ENCODE data around the gene EEF1G.
A peak's percentile ranks its signal among the peaks of the same experiment; 100 is the strongest.

EEF1G gene

GRCh38 chr11:62546244-62546928, 27.3 kb downstream of the EEF1G start, which contains the start of gene AHNAK:
AHNAK (minus strand) TSS chr11:62546806; CDS start chr11:62536098, 10,708 bp downstream.
- TF ChIP-seq CTCF (conservative IDR thresholded peaks at IDR 0.05; ENCODE audit: control insufficient read depth, insufficient read depth, low read depth, low read length), result no peak
- H3K4me3 ChIP-seq (ENCODE audit: control insufficient read depth, low read depth, low read length), result peak within 1 kb of the TSS; percentile 98
- no peak for DNase-seq (ENCODE audit: low read depth)

GRCh38 chr11:62545437-62546243, 28.1 kb downstream of the EEF1G start:
- peak overlapping the region; percentile 98 for H3K4me3 ChIP-seq (ENCODE audit: control insufficient read depth, low read depth, low read length)
- DNase-seq (ENCODE audit: low read depth), result peak; percentile 93
- TF ChIP-seq CTCF (conservative IDR thresholded peaks at IDR 0.05; ENCODE audit: control insufficient read depth, insufficient read depth, low read depth, low read length), result no peak

- TF ChIP-seq CTCF (conservative IDR thresholded peaks at IDR 0.05; ENCODE audit: control insufficient read depth, insufficient read depth, low read depth, low read length), result no peak
- no peak for DNase-seq (ENCODE audit: low read depth)
- H3K4me3 ChIP-seq (ENCODE audit: control insufficient read depth, low read depth, low read length), result peak overlapping the region; percentile 98
Measured at GRCh38 chr11:62544581-62545436, 28.9 kb downstream of the EEF1G start.

GRCh38 chr11:62543680-62544444, 29.8 kb downstream of the EEF1G start:
- TF ChIP-seq CTCF (conservative IDR thresholded peaks at IDR 0.05; ENCODE audit: control insufficient read depth, insufficient read depth, low read depth, low read length), result no peak
- no peak for DNase-seq (ENCODE audit: low read depth)
- H3K4me3 ChIP-seq (ENCODE audit: control insufficient read depth, low read depth, low read length), result peak overlapping the region; percentile 98

- peak; percentile 86 for DNase-seq (ENCODE audit: low read depth)
- H3K4me3 ChIP-seq (ENCODE audit: control insufficient read depth, low read depth, low read length), result peak overlapping the region; percentile 98
- TF ChIP-seq CTCF (conservative IDR thresholded peaks at IDR 0.05; ENCODE audit: control insufficient read depth, insufficient read depth, low read depth, low read length), result peak; percentile 88
Measured at GRCh38 chr11:62542750-62543567, 30.7 kb downstream of the EEF1G start.
